Cardiac fibroblast (primary cell): ENCODE data around the gene ZNRF1.
"Not testable (repeated sequence)": the region's sequence is repeated elsewhere in the genome, so short reads cannot be mapped to it uniquely, and the experiment has no call there.

Experiments
- DNase-seq, 2 donors: peaks; one replicate each; pipeline versions ENCODE4 v3.0.0 to v3.0.0-alpha.2; 2010; ENCODE audit warnings: low read depth in 2 of 2
- H3K4me3 ChIP-seq, 2 donors: replicated peaks in 1 of 2; 1 replicate in 1 of 2; 2 replicates in 1 of 2; pipeline ENCODE4 v1.5.1; 2011; ENCODE audit warnings: low read depth in 2 of 2, low read length in 2 of 2, mild to moderate bottlenecking in 2 of 2, moderate library complexity in 1 of 2
- CTCF ChIP-seq: IDR thresholded peaks from one replicate; pipeline ENCODE4 v1.5.1; 2011; ENCODE audit warnings: low read depth, mild to moderate bottlenecking, low read length, inconsistent platforms

The ZNRF1 gene

GRCh38 chr16:75011634-75012307, 12.9 kb downstream of the ZNRF1 start:
- DNase-seq, result peak; percentile 88 to 96
- no peak for TF ChIP-seq CTCF
- no peak overlapping the region for H3K4me3 ChIP-seq

- no peak overlapping the region for H3K4me3 ChIP-seq
- no peak for TF ChIP-seq CTCF
- DNase-seq, result no peak
Measured at GRCh38 chr16:75012380-75013081, 13.7 kb downstream of the ZNRF1 start.

- not testable (repeated sequence) for DNase-seq, H3K4me3 ChIP-seq
Measured at GRCh38 chr16:75013123-75013522, 14.3 kb downstream of the ZNRF1 start.

- no peak overlapping the region for H3K4me3 ChIP-seq
- no peak for DNase-seq
- TF ChIP-seq CTCF, result no peak
Measured at GRCh38 chr16:75014318-75014717, 15.5 kb downstream of the ZNRF1 start.

- H3K4me3 ChIP-seq, DNase-seq: not testable (repeated sequence)
Measured at GRCh38 chr16:75016451-75017081, 17.7 kb downstream of the ZNRF1 start.

GRCh38 chr16:75017670-75018525, 19.1 kb downstream of the ZNRF1 start:
- TF ChIP-seq CTCF, result no peak
- H3K4me3 ChIP-seq, result no peak overlapping the region
- DNase-seq, result no peak

GRCh38 chr16:75019007-75019406, 20.2 kb downstream of the ZNRF1 start:
- DNase-seq, result peak in 1 of 2 donors; percentile 70
- no peak overlapping the region for H3K4me3 ChIP-seq
- TF ChIP-seq CTCF, result no peak
